ENCODE data around the gene NFIA.

DNA sequence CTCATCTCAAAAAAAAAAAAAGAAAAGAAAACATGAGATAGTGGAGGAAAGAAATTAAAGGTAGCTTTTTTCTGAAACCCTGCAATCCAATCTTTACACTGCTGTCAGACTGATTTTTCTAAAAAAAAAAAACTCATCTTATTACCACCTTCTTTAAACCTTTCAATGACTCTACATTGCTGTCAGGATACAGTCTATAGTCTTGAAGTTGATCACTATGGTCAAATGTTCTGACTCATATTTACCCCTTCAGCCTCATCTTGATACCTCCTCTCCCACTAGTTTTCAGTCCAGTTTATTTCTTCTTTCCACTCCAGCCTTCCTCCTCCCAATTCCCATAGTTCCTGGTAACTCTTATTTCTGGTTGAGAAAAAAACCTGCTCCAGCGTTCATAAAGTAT lies 17.7 kb upstream of the NFIA start:
- no peak for TF ChIP-seq POLR2A (IDR thresholded peaks at IDR 0.05; ENCODE audit: low read depth, low read length)
- no peak for TF ChIP-seq TAF1 (IDR thresholded peaks at IDR 0.05; ENCODE audit: borderline replicate concordance, low read depth, low read length)

Measured in GM12892 (cell line).